Kidney (tissue), 14 donors: ENCODE results near the gene ADGRF3. TPM values are rescaled to one million over a fixed set of nuclear protein-coding genes. Genes with fewer than 3 reads are reported as not detected.
"Not testable (repeated sequence)": the region's sequence is repeated elsewhere in the genome, so short reads cannot be mapped to it uniquely, and the experiment has no call there.

ENCODE experiments used
- DNase-seq, 5 donors: peaks; one replicate each; pipeline ENCODE4 v3.0.0-alpha.2; 2013 to 2020
- FAIRE-seq: peaks from 2 replicates; lab custom pipeline; 2012; peaks lifted over from hg19 to GRCh38; lab: Jason Lieb, UNC
- H3K27ac ChIP-seq, 2 donors: one replicate each; pipeline ENCODE4 v1.7.0; 2013; ENCODE audit warnings: low read depth in 2 of 2, low read length in 2 of 2, inconsistent platforms in 1 of 2
- H3K27me3 ChIP-seq: one replicate; pipeline ENCODE4 v1.7.1; 2013; ENCODE audit warnings: low read length, inconsistent platforms; ENCODE audit not compliant: control insufficient read depth, insufficient read depth
- H3K36me3 ChIP-seq, 3 donors: one replicate each; pipeline versions ENCODE4 v1.7.0 to v1.7.1; 2013; ENCODE audit warnings: low read length in 3 of 3, control low read depth in 1 of 3, inconsistent platforms in 1 of 3; ENCODE audit not compliant: insufficient read depth in 3 of 3, control insufficient read depth in 2 of 3
- H3K4me1 ChIP-seq, 3 donors: one replicate each; pipeline versions ENCODE4 v1.7.0 to v1.7.1; 2013; ENCODE audit warnings: low read length in 3 of 3, inconsistent platforms in 1 of 3, low read depth in 1 of 3; ENCODE audit not compliant: control insufficient read depth in 2 of 3, insufficient read depth in 2 of 3
- H3K4me3 ChIP-seq, 3 donors: one replicate each; pipeline versions ENCODE4 v1.7.0 to v1.8.1; 2013; ENCODE audit warnings: low read length in 3 of 3, control low read depth in 1 of 3, inconsistent platforms in 1 of 3
- H3K9ac ChIP-seq, 3 donors: one replicate each; pipeline versions ENCODE4 v1.7.0 to v1.7.1; 2013; ENCODE audit warnings: low read length in 3 of 3, control low read depth in 1 of 3, inconsistent platforms in 1 of 3
- H3K9me3 ChIP-seq, 3 donors: one replicate each; pipeline versions ENCODE4 v1.7.0 to v1.7.1; 2013; ENCODE audit warnings: low read length in 3 of 3, control low read depth in 1 of 3, inconsistent platforms in 1 of 3; ENCODE audit not compliant: control insufficient read depth in 2 of 3, insufficient read depth in 1 of 3
- intact Hi-C: fragments of 100-400 bp; cut with DNase I; formaldehyde crosslinking; loops from one replicate; pipeline ENCODE4 v1.11.1; 2022
- polyA plus RNA-seq: library from polyadenylated mRNA; stranded (reverse); fragments of 350-450 nt; fragmentation: Illumina TruSeq; extraction: RNeasy Lipid Tissue Mini Kit (QIAGEN cat#74804); gene quantifications from one replicate; pipeline ENCODE4 v1.2.3, GENCODE V29; 2014; ENCODE audit warnings: low read depth, low replicate concordance; ENCODE audit not compliant: insufficient read depth
- total RNA-seq: library from RNA; stranded (reverse); fragmentation: NEBNext Ultra II Directional; extraction: Animal tissue kit (Norgen Biotek cat#: 25700); gene quantifications from one replicate; pipeline ENCODE4 v1.2.1, GENCODE V29; 2021
- TF ChIP-seq, protein P1 (sequence below): IDR thresholded peaks from 3 replicates; pipeline ENCODE4 v1.5.1; 2012; ENCODE audit warnings: mild to moderate bottlenecking, moderate library complexity, borderline replicate concordance; ENCODE audit not compliant: insufficient read depth; ENCODE audit errors: extremely low read depth
- donor health status: control.
- donor health status: control.
- donor health status: control.
- donor health status: control.
- donor health status: control.
- donor health status: DM: yes; HTN: yes; CAD: no.
- donor health status: Normal renal cell carcinoma (clear cell type).

The ADGRF3 gene
- total and polyA plus RNA-seq, 2 donors from 2014 or later: 0.94 to 1.8 TPM

DNA sequence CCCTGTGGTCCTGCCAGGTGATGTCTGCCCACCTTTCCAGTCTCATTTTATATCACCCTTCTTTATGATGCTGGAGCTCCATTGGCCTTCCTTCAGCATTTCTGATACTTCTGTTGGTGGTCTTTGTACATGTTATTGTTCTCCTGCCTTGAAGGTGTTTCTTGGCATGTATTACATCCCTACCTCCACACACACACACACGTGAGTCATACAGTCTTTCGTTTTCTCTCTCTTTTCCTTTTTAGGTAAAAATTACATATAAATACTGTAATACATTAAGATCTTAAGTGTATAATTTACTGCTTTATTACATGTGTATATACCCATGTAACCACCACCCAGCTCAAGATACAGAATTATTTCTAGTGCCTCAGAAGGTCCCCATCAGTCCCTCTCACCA lies 10.2 kb upstream of the ADGRF3 start:
- intact Hi-C loops: no loop called here
- no peak overlapping the region for H3K9ac ChIP-seq
- FAIRE-seq (no peak), DNase-seq (no peak)
- H3K4me3 ChIP-seq: no peak overlapping the region
- no peaks in the 10 kb centered on the region for H3K27me3 ChIP-seq
- H3K9me3 ChIP-seq: no peaks in the 10 kb centered on the region
- H3K36me3 ChIP-seq: no peaks in the 10 kb centered on the region
- TF ChIP-seq, protein P1, sequence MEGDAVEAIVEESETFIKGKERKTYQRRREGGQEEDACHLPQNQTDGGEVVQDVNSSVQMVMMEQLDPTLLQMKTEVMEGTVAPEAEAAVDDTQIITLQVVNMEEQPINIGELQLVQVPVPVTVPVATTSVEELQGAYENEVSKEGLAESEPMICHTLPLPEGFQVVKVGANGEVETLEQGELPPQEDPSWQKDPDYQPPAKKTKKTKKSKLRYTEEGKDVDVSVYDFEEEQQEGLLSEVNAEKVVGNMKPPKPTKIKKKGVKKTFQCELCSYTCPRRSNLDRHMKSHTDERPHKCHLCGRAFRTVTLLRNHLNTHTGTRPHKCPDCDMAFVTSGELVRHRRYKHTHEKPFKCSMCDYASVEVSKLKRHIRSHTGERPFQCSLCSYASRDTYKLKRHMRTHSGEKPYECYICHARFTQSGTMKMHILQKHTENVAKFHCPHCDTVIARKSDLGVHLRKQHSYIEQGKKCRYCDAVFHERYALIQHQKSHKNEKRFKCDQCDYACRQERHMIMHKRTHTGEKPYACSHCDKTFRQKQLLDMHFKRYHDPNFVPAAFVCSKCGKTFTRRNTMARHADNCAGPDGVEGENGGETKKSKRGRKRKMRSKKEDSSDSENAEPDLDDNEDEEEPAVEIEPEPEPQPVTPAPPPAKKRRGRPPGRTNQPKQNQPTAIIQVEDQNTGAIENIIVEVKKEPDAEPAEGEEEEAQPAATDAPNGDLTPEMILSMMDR: no peak
- no peak overlapping the region for H3K27ac ChIP-seq
- H3K4me1 ChIP-seq: peaks cover 0 to 7% (median 3%) of the 10 kb centered on the region in 3 donors

DNA sequence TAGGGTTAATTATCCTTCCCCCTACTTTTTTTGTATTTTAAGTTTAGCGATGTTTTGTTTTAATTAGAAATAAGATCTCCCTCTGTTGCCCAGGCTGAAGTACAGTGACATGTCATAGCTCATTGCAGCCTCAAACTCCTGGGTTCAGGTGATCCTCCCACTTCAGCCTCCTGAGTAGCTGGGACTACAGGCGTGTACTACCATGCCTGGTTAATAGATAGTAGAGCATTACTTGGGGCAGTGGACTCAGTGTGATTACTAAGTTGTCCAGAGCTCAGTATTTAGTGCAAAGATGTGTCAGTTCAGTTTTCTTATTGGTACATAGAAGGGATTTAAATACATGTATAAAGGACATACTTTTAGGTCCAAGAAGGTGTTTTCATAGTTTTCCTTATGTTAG lies 9.5 kb upstream of the ADGRF3 start:
- no peak overlapping the region for H3K27ac ChIP-seq
- FAIRE-seq (no peak), DNase-seq (no peak)
- H3K27me3 ChIP-seq: no peaks in the 10 kb centered on the region
- H3K4me1 ChIP-seq: peaks cover 0 to 7% (median 3%) of the 10 kb centered on the region in 3 donors
- intact Hi-C loops: no loop called here
- H3K9ac ChIP-seq: no peak overlapping the region
- no peaks in the 10 kb centered on the region for H3K9me3 ChIP-seq
- H3K4me3 ChIP-seq: no peak overlapping the region
- no peaks in the 10 kb centered on the region for H3K36me3 ChIP-seq
- TF ChIP-seq, protein P1: no peak

- DNase-seq (peak in 2 of 5 donors; percentile 91 to 92), FAIRE-seq (no peak)
- intact Hi-C loops: no loop called here
- Histone ChIP-seq H3K27ac (no peak overlapping the region), H3K27me3 (no peaks in the 10 kb centered on the region), H3K9me3 (no peaks in the 10 kb centered on the region), H3K4me1 (peaks cover 0 to 7% (median 3%) of the 10 kb centered on the region in 3 donors), H3K4me3 (no peak overlapping the region), H3K36me3 (no peaks in the 10 kb centered on the region), H3K9ac (no peak overlapping the region)
- TF ChIP-seq, protein P1: no peak
Observed at GRCh38 chr2:26355038-26355995, 8.7 kb upstream of the ADGRF3 start.

GRCh38 chr2:26354469-26354868 lies 7.9 kb upstream of the ADGRF3 start:
- DNase-seq, FAIRE-seq, H3K9me3 ChIP-seq, H3K27me3 ChIP-seq, H3K4me3 ChIP-seq, H3K9ac ChIP-seq, H3K36me3 ChIP-seq, intact Hi-C loops, H3K4me1 ChIP-seq, H3K27ac ChIP-seq: not testable (repeated sequence)
